ENCODE measurements around the gene TGFBR3.

DNA sequence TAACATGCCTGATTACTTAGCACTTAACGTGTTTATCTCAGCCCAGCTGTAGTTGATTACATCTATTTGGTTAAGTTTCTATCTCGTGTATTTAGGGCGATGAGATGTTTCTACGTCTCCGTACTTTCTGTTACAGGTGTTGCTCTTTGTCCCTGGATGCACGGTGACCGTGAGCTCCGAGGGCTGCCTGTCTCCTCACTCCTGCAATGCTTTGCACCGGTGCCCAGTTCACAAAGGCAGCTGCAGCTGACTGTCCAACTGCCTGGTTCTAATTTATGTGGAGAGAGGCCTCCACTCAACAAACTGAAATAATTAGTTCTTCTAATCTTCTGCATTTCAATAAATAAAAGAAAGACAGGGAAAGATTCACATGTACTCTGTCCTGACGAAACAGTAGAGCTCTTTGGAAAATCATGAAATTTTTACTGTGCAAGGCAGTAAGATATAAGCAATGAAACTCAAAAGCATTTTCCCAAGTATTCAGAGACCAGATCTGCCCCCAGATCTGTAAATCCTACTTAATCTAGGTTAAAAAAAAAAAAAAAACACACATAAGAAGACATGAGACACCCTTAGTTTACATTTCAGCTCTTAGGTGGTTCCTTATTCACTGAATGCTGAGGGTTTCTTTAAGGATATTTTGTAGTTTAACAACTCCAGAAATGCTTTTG is 108.2 kb downstream of the TGFBR3 start:
- TF ChIP-seq, protein P1, sequence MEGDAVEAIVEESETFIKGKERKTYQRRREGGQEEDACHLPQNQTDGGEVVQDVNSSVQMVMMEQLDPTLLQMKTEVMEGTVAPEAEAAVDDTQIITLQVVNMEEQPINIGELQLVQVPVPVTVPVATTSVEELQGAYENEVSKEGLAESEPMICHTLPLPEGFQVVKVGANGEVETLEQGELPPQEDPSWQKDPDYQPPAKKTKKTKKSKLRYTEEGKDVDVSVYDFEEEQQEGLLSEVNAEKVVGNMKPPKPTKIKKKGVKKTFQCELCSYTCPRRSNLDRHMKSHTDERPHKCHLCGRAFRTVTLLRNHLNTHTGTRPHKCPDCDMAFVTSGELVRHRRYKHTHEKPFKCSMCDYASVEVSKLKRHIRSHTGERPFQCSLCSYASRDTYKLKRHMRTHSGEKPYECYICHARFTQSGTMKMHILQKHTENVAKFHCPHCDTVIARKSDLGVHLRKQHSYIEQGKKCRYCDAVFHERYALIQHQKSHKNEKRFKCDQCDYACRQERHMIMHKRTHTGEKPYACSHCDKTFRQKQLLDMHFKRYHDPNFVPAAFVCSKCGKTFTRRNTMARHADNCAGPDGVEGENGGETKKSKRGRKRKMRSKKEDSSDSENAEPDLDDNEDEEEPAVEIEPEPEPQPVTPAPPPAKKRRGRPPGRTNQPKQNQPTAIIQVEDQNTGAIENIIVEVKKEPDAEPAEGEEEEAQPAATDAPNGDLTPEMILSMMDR (IDR thresholded peaks at IDR 0.05; ENCODE audit: low read depth, low read length) = no peak
- TF ChIP-seq EZH2phosphoT487 (IDR thresholded peaks at IDR 0.05; ENCODE audit: low read depth) = no peak

Measured in OCI-LY3 (cell line).